Prostate gland (tissue), 2 donors: ENCODE measurements around the gene RASL10B.

ENCODE experiments used
- POLR2A ChIP-seq: fragments of 450-650 bp; IDR thresholded peaks from one replicate; pipeline ENCODE4 v1.6.1; 2016; ENCODE audit warnings: antibody characterized with exemption, mild to moderate bottlenecking
- POLR2AphosphoS5 ChIP-seq: sonication (generic); formaldehyde crosslinking; IDR thresholded peaks from one replicate; pipeline ENCODE4 v1.6.1; 2017; ENCODE audit warnings: antibody characterized with exemption
- TF ChIP-seq, protein P1 (sequence below), 4 experiments: fragments of 200-600 bp in 2 of 4; fragments of 450-650 bp in 2 of 4; sonication (generic) in 2 of 4; IDR thresholded peaks; 1 replicate in 3 of 4; 2 replicates in 1 of 4; pipeline ENCODE4 v1.5.1; 2016 to 2019; ENCODE audit warnings: antibody characterized with exemption in 4 of 4, mild to moderate bottlenecking in 2 of 4, moderate library complexity in 2 of 4

GRCh38 chr17:35730400-35731005, 936 bp upstream of the RASL10B start:
- TF ChIP-seq, protein P1, sequence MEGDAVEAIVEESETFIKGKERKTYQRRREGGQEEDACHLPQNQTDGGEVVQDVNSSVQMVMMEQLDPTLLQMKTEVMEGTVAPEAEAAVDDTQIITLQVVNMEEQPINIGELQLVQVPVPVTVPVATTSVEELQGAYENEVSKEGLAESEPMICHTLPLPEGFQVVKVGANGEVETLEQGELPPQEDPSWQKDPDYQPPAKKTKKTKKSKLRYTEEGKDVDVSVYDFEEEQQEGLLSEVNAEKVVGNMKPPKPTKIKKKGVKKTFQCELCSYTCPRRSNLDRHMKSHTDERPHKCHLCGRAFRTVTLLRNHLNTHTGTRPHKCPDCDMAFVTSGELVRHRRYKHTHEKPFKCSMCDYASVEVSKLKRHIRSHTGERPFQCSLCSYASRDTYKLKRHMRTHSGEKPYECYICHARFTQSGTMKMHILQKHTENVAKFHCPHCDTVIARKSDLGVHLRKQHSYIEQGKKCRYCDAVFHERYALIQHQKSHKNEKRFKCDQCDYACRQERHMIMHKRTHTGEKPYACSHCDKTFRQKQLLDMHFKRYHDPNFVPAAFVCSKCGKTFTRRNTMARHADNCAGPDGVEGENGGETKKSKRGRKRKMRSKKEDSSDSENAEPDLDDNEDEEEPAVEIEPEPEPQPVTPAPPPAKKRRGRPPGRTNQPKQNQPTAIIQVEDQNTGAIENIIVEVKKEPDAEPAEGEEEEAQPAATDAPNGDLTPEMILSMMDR (IDR thresholded peaks at IDR 0.05), result no peak
- TF ChIP-seq POLR2A (no peak), POLR2AphosphoS5 (no peak)
